Effector memory CD8-positive, alpha-beta T cell (primary cell): ENCODE data around the gene CORO1C.
A peak's percentile ranks its signal among the peaks of the same experiment; 100 is the strongest.
"Not testable (repeated sequence)": the region's sequence is repeated elsewhere in the genome, so short reads cannot be mapped to it uniquely, and the experiment has no call there.

Experiments
- ATAC-seq: fragments of 150-1000 bp; cut with Tn5 transposase; replicated peaks from 2 replicates; pipeline ENCODE4 v1.10.0; 2021; ENCODE audit warnings: mild to moderate bottlenecking, moderate library complexity
- DNase-seq, 3 experiments: peaks; one replicate each; pipeline ENCODE4 v3.0.0; 2021
- H3K27ac Mint-ChIP-seq, 2 donors: one replicate each; pipeline ENCODE4 v1.8.0; 2022; ENCODE audit warnings: mild to moderate bottlenecking in 2 of 2, mixed read lengths in 2 of 2, moderate library complexity in 2 of 2
- H3K27me3 Mint-ChIP-seq, 2 donors: one replicate each; pipeline ENCODE4 v1.8.0; 2022; ENCODE audit warnings: mixed read lengths in 2 of 2
- H3K36me3 Mint-ChIP-seq: one replicate; pipeline ENCODE4 v1.8.0; 2022; ENCODE audit warnings: mild to moderate bottlenecking, moderate library complexity, mixed read lengths; ENCODE audit not compliant: insufficient read depth
- H3K4me1 Mint-ChIP-seq, 2 donors: one replicate each; pipeline ENCODE4 v1.8.0; 2022; ENCODE audit warnings: low read depth in 2 of 2, mixed read lengths in 2 of 2
- H3K4me3 Mint-ChIP-seq, 2 donors: one replicate each; pipeline ENCODE4 v1.8.0; 2022; ENCODE audit warnings: mild to moderate bottlenecking in 2 of 2, mixed read lengths in 2 of 2, moderate library complexity in 2 of 2
- H3K9me3 Mint-ChIP-seq, 2 donors: one replicate each; pipeline ENCODE4 v1.8.0; 2022; ENCODE audit warnings: mixed read lengths in 2 of 2

CORO1C gene

DNA sequence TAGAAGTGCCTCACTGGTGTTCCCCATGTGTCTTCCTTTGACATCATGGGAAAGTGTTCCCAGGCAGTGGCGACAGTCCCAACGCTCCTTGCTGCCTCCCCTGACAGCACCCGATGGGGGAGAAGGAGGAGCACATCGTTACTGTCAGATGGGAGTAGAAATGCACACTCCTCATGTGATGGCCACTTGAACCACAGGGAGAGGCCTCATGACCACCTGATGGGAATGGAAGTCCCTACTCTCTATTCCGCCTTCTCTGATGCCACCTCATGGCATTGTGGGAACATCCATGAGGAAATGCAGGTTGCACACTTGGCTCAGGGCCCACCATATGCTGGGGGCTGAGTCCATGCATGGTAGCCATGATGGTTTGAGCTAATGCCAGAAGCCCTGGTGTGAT lies 14.3 kb upstream of the CORO1C start:
- ATAC-seq: no peak
- no peaks in the 10 kb centered on the region for H3K36me3 Mint-ChIP-seq
- peaks cover 12 to 20% of the 10 kb centered on the region in 2 donors for H3K27me3 Mint-ChIP-seq
- no peaks in the 10 kb centered on the region for H3K9me3 Mint-ChIP-seq
- H3K4me3 Mint-ChIP-seq: no peak overlapping the region
- H3K4me1 Mint-ChIP-seq: no peaks in the 10 kb centered on the region
- no peak for DNase-seq
- H3K27ac Mint-ChIP-seq: no peak overlapping the region

DNA sequence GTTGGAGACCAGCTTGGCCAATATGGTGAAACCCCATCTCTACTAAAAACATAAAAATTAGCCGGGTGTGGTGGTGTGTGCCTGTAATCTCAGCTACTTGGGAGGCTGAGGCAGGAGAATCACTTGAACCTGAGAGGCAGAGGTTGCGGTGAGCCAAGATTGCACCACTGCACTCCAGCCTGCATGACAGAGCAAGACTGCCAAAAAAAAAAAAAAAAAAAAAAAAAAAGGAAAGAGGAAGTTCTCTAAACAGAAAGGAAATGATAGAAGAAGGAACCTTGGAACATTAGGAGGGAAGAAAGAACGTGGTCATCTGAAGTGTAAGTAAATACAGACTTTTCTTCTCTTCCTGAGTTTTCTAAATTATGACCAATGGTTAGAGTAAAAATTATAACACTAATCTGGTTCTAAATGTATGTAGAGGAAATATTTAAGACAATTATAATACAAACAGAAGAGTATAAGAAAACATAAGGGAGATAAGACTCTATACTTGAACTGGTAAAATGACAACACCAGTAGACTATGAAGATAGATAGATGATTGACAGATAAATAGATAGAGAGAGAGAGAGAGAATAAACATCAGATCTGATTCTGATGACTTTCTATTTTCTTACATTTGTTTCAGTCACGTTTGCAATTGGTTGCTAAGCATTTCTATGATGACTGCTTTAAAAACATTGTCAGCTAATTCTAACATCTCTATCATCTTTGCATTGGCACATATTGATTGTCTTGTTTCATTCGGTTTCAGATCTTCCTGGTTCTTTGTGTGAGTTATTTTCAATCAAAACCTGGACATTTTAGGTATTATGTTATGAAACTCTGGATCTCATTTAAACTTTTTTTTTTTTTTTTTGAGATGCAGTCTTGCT lies 12.9 kb upstream of the CORO1C start:
- ATAC-seq (no peak), DNase-seq (no peak)
- Mint-ChIP-seq H3K27ac (no peak overlapping the region), H3K36me3 (no peaks in the 10 kb centered on the region), H3K27me3 (peaks cover 19 to 20% of the 10 kb centered on the region in 2 donors), H3K9me3 (no peaks in the 10 kb centered on the region), H3K4me3 (no peak overlapping the region), H3K4me1 (no peaks in the 10 kb centered on the region)

DNA sequence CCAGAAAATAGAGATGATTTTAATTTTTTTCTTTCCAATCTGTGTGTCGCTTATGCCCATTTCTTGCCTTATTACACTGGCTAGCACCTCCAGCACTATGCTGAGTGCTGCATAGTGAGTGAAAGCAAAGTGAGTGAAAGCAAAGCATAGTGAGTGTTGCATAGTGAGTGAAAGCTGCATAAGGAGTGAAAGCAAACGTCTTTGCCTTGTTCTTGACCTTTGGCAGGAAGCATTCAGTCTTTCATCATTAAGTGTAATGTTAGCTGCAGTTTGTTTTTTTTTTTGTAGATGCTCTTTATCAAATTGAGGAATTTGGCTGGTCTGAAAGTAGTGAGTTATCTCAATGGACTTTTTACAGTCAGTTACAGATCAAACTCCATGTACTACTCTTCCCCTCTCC lies 6.9 kb upstream of the CORO1C start:
- Mint-ChIP-seq H3K4me1 (no peaks in the 10 kb centered on the region), H3K27ac (no peak overlapping the region), H3K36me3 (no peaks in the 10 kb centered on the region), H3K4me3 (no peak overlapping the region), H3K27me3 (peaks cover 14 to 19% of the 10 kb centered on the region in 2 donors), H3K9me3 (no peaks in the 10 kb centered on the region)
- ATAC-seq (no peak), DNase-seq (no peak)

DNA sequence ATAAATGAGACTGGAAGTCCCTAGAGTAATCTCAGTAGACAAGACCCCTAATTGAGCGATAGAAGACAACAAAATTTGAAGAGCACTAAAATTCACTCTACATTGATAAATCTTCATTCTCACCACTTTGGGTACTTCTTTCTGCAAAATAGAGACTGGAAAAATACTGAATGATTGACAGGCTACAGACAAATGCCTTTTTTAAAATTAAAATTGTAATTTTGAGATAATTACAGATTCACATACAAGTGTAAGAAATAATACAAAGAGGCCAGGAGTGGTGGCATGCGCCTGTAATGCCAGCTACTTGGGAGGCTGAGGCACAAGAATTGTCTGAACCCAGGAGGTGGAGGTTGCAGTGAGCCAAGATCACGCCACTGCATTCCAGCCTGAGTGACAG lies 4.5 kb upstream of the CORO1C start:
- Mint-ChIP-seq H3K27me3 (peaks cover 0 to 8% of the 10 kb centered on the region in 2 donors), H3K4me1 (peaks cover 9 to 11% of the 10 kb centered on the region in 2 donors), H3K9me3 (no peaks in the 10 kb centered on the region)

DNA sequence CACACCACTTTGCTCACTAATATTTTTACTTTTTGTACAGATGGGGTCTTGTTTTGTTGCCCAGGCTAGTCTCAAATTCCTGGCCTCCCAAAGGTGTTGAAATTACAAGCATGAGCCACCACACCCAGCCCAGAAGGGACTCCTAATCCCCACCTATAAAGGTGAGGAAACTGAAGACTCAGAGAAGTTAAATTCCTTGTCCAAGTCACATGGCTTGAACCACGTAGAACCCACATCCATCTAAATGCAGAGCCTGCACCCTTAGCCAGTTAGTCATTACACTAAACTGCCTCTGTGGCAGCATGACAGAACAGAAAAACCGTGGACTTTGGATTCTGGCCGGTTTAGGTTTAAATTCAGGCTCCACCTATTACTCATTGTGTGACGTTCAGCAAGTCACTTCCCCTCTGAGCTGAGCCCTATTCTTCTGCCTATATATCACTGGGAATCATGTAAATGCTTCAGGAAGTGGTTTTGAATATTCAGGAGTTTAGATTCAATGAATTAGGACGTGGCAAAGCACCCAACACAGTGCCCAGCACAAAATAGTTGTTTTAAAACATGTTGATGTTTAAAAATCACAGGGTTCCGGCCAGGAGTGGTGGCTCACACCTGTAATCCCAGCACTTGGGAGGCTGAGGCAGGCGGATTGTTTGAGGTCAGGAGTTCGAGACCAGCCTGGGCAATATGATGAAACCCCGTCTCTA lies 3.0 kb upstream of the CORO1C start:
- Mint-ChIP-seq H3K27me3 (no peaks in the 10 kb centered on the region), H3K27ac (peak overlapping the region; percentile 7 to 35), H3K4me1 (peaks cover 16 to 22% of the 10 kb centered on the region in 2 donors), H3K36me3 (peaks cover 22% of the 10 kb centered on the region), H3K4me3 (peak overlapping the region in 1 of 2 donors; percentile 39), H3K9me3 (no peaks in the 10 kb centered on the region)
- DNase-seq: no peak
- ATAC-seq: no peak

More for the DNA sequence above, 4.5 kb upstream of the CORO1C start:
- H3K36me3 Mint-ChIP-seq: peaks cover 13% of the 10 kb centered on the region
- no peak overlapping the region for H3K27ac Mint-ChIP-seq
- ATAC-seq (no peak), DNase-seq (no peak)
- no peak overlapping the region for H3K4me3 Mint-ChIP-seq

DNA sequence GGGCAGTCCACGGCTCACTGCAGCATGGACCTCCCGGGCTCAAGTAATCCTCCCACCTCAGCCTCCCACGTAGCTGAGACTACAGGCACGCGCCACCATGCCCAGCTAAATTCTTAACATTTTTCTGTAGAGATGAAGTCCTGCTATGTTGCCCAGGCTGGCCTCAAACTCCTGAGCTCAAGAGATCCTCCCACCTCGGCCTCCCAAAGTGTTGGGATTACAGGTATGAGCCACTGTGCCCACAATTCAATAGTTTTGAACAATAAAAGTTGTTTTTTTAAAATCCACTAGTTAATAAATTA lies 1.9 kb upstream of the CORO1C start:
- not testable (repeated sequence) for DNase-seq, H3K27me3 Mint-ChIP-seq, ATAC-seq, H3K9me3 Mint-ChIP-seq, H3K27ac Mint-ChIP-seq, H3K4me3 Mint-ChIP-seq
- peaks cover 16 to 22% of the 10 kb centered on the region in 2 donors for H3K4me1 Mint-ChIP-seq
- H3K36me3 Mint-ChIP-seq: peaks cover 22% of the 10 kb centered on the region

DNA sequence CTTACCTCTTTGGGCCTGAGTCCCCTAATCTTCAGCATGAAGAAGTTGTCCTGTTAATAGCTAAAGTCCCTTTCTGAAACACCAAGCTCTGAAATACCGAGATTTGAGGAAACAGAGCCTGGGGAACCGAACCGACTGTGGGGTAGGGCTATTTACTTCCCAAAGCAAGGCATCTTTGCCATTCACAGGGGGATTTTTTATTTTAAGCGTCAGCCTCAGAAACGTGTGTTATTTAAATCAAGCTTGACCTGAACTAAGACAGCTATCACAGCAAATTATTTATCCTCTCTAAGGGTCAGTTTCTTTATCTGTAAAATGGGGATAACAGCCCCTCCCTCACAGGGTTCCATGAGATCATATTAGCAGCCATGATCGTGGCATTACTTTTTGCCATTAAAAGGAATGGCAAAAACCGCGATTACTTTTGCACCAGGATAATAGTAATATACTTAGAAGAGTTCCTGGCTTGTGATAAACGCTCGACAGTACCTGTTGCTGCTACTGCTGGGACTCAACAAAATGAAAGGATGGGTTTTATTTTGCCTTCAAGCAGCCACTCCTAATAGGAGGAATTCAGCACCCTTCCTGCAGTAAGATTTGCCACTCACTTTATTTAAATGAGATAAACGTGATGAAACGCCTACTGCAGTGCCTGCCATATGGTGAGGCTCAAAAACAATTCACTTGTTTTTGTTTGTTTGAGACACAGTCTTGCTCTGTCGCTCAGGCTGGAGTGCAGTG lies 1.3 kb upstream of the CORO1C start:
- H3K9me3 Mint-ChIP-seq: no peaks in the 10 kb centered on the region
- peaks cover 22% of the 10 kb centered on the region for H3K36me3 Mint-ChIP-seq
- H3K27ac Mint-ChIP-seq: peak overlapping the region; percentile 95 to 98

DNA sequence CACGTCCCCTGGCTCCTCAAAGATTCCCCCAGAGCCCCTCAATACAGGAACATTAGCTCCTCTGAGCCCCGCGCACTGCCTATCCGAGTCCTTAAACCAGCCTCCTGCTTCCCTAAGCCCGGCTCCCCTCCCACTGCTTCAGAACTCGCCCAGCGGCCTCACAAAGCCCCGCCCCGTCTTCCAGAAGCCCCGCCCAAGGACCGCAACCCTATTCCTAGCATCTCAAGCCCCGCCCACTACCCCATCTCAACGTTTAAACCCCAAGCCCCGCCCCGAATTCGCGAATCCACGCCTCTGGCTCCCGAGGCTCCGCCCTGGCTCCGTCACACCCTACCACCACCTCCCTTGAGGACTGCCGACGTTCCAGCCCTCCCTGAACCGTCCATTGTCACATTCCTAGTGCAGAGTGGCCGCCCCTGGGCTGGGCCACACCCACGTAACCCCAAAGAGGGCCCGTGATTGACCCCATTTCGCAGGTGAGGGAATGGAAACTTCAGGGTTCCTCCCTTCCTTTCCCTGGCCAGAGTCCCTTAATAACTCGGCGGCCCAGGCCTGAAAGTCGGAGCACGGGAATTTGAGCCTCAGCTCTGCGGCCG lies 646 bp upstream of the CORO1C start:
- Mint-ChIP-seq H3K36me3 (peaks cover 22% of the 10 kb centered on the region), H3K4me3 (peak overlapping the region; percentile 98 to 99), H3K4me1 (peaks cover 16 to 22% of the 10 kb centered on the region in 2 donors), H3K27ac (peak overlapping the region; percentile 95 to 98), H3K27me3 (no peaks in the 10 kb centered on the region), H3K9me3 (no peaks in the 10 kb centered on the region)
- DNase-seq (peak; percentile 93 to 98 (median 94)), ATAC-seq (peak; percentile 62)

More for the DNA sequence above, 1.3 kb upstream of the CORO1C start:
- no peak for ATAC-seq
- no peak for DNase-seq
- H3K4me3 Mint-ChIP-seq: peak overlapping the region; percentile 98 to 99
- no peaks in the 10 kb centered on the region for H3K27me3 Mint-ChIP-seq
- H3K4me1 Mint-ChIP-seq: peaks cover 16 to 22% of the 10 kb centered on the region in 2 donors

DNA sequence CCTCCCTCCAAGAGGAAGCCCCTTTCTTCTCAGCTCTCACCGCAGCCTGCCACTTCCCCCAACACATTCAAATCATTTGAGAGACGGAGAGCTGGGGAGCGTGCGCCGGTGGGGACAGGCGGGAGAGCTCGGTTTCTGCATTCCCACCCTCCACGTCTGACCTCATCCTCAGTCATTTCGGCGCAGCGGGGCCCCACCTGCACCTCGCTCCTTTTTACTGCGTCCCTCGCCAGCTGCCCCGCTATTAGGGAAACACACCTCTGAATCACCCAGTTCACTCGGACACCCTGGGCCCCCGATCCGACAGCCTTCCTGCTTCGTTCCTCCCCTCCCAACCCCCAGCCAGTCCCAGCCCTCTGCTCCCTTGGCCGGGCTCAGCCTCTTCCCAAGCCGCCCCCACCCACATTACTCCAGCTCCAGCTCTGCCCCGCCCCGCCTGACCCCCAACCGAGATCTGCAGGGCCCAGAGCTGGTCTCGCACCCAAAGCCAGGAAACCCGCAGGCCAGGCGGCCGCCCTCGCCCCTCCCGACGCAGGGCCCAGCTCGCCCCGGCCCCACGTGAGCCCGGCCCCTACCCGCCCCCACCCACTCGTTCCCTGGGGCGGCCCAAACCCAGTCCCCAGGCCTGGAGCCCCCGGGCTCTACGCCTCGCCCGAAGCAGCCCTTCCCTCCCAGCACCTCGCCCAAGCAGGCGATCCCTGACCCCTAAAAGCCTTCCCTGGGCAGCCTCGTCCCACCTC lies 783 bp downstream of the CORO1C start:
- DNase-seq (peak; percentile 2 to 14 (median 12)), ATAC-seq (no peak)
- H3K27me3 Mint-ChIP-seq: no peaks in the 10 kb centered on the region
- H3K36me3 Mint-ChIP-seq: peaks cover 22% of the 10 kb centered on the region
- peak overlapping the region; percentile 98 to 99 for H3K4me3 Mint-ChIP-seq
- no peaks in the 10 kb centered on the region for H3K9me3 Mint-ChIP-seq
- H3K27ac Mint-ChIP-seq: peak overlapping the region; percentile 86 to 95
- peaks cover 16 to 22% of the 10 kb centered on the region in 2 donors for H3K4me1 Mint-ChIP-seq

DNA sequence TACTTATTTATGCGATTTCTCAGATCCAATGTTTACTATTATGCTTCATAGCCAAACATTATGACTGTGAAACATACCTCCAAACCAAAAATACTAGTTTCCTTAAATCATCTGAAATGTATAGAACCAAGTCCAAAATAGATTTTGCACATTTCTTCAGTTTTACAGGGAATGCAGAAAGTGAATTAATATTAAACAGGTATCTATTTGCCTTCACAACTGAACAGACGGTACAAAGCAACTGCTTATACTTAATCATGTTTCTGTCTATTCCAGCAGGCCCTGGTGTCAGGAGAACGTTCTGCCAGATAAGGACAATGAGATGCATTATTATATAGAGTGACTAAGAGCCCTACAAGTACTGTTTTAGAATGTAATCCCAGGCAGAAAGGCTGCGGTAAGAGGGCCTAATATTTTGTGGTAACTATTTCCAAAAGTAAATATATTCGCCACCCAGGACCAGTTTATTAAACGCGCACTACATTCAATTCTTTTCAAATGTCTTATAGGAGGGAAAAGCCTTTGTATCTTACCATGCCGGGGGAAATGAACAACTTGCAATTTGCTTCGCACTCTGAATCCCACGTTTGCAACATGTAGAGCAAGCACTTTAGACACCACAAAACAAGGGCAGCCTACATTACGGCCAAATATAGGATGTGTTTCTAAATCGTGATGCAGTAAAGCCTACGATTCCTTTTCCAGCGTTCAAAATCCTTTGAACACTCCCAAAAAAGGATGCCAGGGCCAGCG lies 1.5 kb downstream of the CORO1C start:
- no peaks in the 10 kb centered on the region for H3K9me3 Mint-ChIP-seq
- ATAC-seq (no peak), DNase-seq (no peak)
- no peaks in the 10 kb centered on the region for H3K27me3 Mint-ChIP-seq
- peak overlapping the region; percentile 67 to 86 for H3K27ac Mint-ChIP-seq
- H3K4me1 Mint-ChIP-seq: peaks cover 22 to 29% of the 10 kb centered on the region in 2 donors
- peaks cover 22% of the 10 kb centered on the region for H3K36me3 Mint-ChIP-seq
- peak overlapping the region; percentile 98 to 99 for H3K4me3 Mint-ChIP-seq

DNA sequence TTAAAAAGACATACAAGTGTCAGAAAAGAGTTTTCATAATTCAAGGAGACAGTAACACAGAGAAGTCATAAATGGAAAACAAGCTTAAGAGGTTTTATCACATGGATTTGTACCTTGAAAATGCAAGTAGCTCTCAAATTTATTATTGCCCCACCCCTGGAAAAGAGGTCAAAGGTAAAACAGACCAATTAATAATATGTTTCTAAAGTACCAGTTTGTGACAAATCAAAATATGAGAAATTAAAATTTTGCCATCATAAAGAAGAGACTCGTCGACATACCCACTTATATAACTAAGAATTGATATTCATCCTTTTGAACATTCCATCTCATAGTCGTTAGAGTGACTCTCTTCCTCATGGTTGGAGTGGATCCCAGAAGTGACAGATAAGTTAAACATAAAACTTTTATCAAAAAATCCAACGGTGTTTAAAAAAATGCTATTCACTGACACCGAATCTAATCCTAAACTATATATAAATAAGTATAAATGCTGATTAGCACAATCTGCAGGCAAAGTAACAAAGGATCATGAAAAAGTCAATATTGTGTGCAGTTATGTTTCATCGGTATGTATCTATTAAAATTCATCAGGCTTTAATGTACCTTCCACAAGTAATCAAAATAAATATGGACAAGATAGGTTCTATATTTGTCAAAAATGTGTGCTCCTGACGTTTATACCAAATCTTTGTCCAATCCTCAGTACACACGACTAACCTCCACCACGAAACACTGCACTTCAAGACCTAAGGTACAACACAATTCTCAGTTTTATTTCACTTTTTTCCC lies 2.3 kb downstream of the CORO1C start:
- no peaks in the 10 kb centered on the region for H3K27me3 Mint-ChIP-seq
- H3K27ac Mint-ChIP-seq: peak overlapping the region in 1 of 2 donors; percentile 86
- H3K4me1 Mint-ChIP-seq: peaks cover 29 to 37% of the 10 kb centered on the region in 2 donors
- no peaks in the 10 kb centered on the region for H3K9me3 Mint-ChIP-seq
- ATAC-seq: no peak
- peak overlapping the region in 1 of 2 donors; percentile 99 for H3K4me3 Mint-ChIP-seq
- no peak for DNase-seq
- H3K36me3 Mint-ChIP-seq: peaks cover 22% of the 10 kb centered on the region
